Endodermal cell (in vitro differentiated cells): ENCODE measurements around the gene MUC15. TPM values are rescaled to one million over a fixed set of nuclear protein-coding genes. Genes with fewer than 3 reads are reported as not detected.

Experiments
- DNase-seq: peaks from one replicate; pipeline ENCODE4 v3.0.0-alpha.2; 2017
- H3K27ac ChIP-seq: 2 replicates; pipeline ENCODE4 v1.5.1; 2013; ENCODE audit warnings: mild to moderate bottlenecking, low read depth, low read length, moderate library complexity
- H3K27me3 ChIP-seq: 2 replicates; pipeline ENCODE4 v1.6.1; 2013; ENCODE audit warnings: mild to moderate bottlenecking, low read length, moderate library complexity; ENCODE audit not compliant: insufficient read depth, control insufficient read depth, poor library complexity, severe bottlenecking
- H3K36me3 ChIP-seq: 2 replicates; pipeline ENCODE4 v1.7.0; 2013; ENCODE audit warnings: mild to moderate bottlenecking, low read length, moderate library complexity; ENCODE audit not compliant: control insufficient read depth, insufficient read depth
- H3K4me1 ChIP-seq: one replicate; pipeline ENCODE4 v1.7.0; 2013; ENCODE audit warnings: low read length; ENCODE audit not compliant: control insufficient read depth, insufficient read depth
- H3K4me3 ChIP-seq: 2 replicates; pipeline ENCODE4 v1.5.1; 2013; ENCODE audit warnings: mild to moderate bottlenecking, low read length, moderate library complexity
- H3K9ac ChIP-seq: 2 replicates; pipeline ENCODE4 v1.6.1; 2013; ENCODE audit warnings: mild to moderate bottlenecking, low read length, moderate library complexity; ENCODE audit not compliant: poor library complexity, severe bottlenecking; ENCODE audit errors: extremely low read depth
- H3K9me3 ChIP-seq: 2 replicates; pipeline ENCODE4 v1.6.1; 2013; ENCODE audit warnings: mild to moderate bottlenecking, low read length, moderate library complexity; ENCODE audit not compliant: control insufficient read depth
- H3K27ac Mint-ChIP-seq: 2 replicates; pipeline ENCODE4 v1.8.0; 2020; ENCODE audit warnings: mixed read lengths
- H3K27me3 Mint-ChIP-seq: 2 replicates; pipeline ENCODE4 v1.8.0; 2021; ENCODE audit warnings: mild to moderate bottlenecking, mixed read lengths; ENCODE audit not compliant: insufficient read depth
- H3K36me3 Mint-ChIP-seq: 2 replicates; pipeline ENCODE4 v1.8.0; 2020; ENCODE audit warnings: low read depth, mixed read lengths
- H3K4me1 Mint-ChIP-seq: 2 replicates; pipeline ENCODE4 v1.8.0; 2020; ENCODE audit warnings: mixed read lengths
- H3K4me3 Mint-ChIP-seq: 2 replicates; pipeline ENCODE4 v1.8.0; 2020; ENCODE audit warnings: mild to moderate bottlenecking, moderate library complexity, mixed read lengths
- H3K9me3 Mint-ChIP-seq: 2 replicates; pipeline ENCODE4 v1.8.0; 2020; ENCODE audit warnings: mild to moderate bottlenecking, mixed read lengths
- CTCF ChIP-seq: fragments of 200-600 bp; sonication (generic); conservative IDR thresholded peaks from 2 replicates; pipeline ENCODE4 v1.5.0; 2021; ENCODE audit warnings: antibody characterized with exemption, mild to moderate bottlenecking
- WGBS, 2 experiments: methylation state at CpG; one replicate each; pipeline versions ENCODE4 v1.1.5 to v1.1.7; 2013; ENCODE audit warnings: missing lambda C conversion rate in 2 of 2, mixed read lengths in 1 of 2; ENCODE audit not compliant: insufficient coverage in 1 of 2, insufficient read length in 1 of 2; 5-methylcytosine and 5-hydroxymethylcytosine counted together
- total RNA-seq, 2 donors: library from RNA; stranded (reverse); fragmentation: NEBNext Ultra II Directional in 1 of 2; extraction: Animal tissue kit (Norgen Biotek cat#: 25700) in 1 of 2; gene quantifications; 2 replicates in 1 of 2; 3 replicates in 1 of 2; pipeline ENCODE4 v1.2.1, GENCODE V29; 2021

MUC15 gene
- total RNA-seq, 2 donors from 2014 or later = not detected

- no peaks in the 10 kb centered on the region for H3K4me1 ChIP-seq
- no peak overlapping the region for H3K4me3 Mint-ChIP-seq
- no peak overlapping the region for H3K9ac ChIP-seq
- DNase-seq = no peak
- 85% methylated on average over 2 of the region's 2 CpGs; no CpG with 5 or more reads in 1 of the 2 experiments for WGBS, 2 experiments
- H3K9me3 ChIP-seq = no peaks in the 10 kb centered on the region
- peaks cover 45% of the 10 kb centered on the region for H3K27me3 ChIP-seq
- H3K36me3 ChIP-seq = no peaks in the 10 kb centered on the region
- H3K4me3 ChIP-seq = no peak overlapping the region
- peaks cover 21% of the 10 kb centered on the region for H3K27me3 Mint-ChIP-seq
- no peak for TF ChIP-seq CTCF
- no peak overlapping the region for H3K27ac ChIP-seq
- peaks cover 10% of the 10 kb centered on the region for H3K4me1 Mint-ChIP-seq
- no peaks in the 10 kb centered on the region for H3K36me3 Mint-ChIP-seq
- no peak overlapping the region for H3K27ac Mint-ChIP-seq
- H3K9me3 Mint-ChIP-seq = no peaks in the 10 kb centered on the region
Observed at GRCh38 chr11:26512196-26512595, 59.9 kb downstream of the MUC15 start.

GRCh38 chr11:26510756-26511155, 61.3 kb downstream of the MUC15 start:
- 88 to 90% methylated on average over 1 to 2 of the region's 2 CpGs for WGBS, 2 experiments
- H3K9me3 ChIP-seq = no peaks in the 10 kb centered on the region
- no peak overlapping the region for H3K4me3 Mint-ChIP-seq

GRCh38 chr11:26510164-26510563, 61.9 kb downstream of the MUC15 start:
- no peak overlapping the region for H3K4me3 ChIP-seq
- Mint-ChIP-seq H3K27ac (no peak overlapping the region), H3K36me3 (no peaks in the 10 kb centered on the region), H3K27me3 (peaks cover 21% of the 10 kb centered on the region), H3K4me1 (peaks cover 10% of the 10 kb centered on the region), H3K9me3 (no peaks in the 10 kb centered on the region), H3K4me3 (no peak overlapping the region)
- DNase-seq = no peak
- no peaks in the 10 kb centered on the region for H3K9me3 ChIP-seq
- no peaks in the 10 kb centered on the region for H3K36me3 ChIP-seq
- TF ChIP-seq CTCF = no peak
- H3K9ac ChIP-seq = no peak overlapping the region
- no peaks in the 10 kb centered on the region for H3K4me1 ChIP-seq
- no CpG with 5 or more reads among the region's 2 CpGs for WGBS, 2 experiments
- peaks cover 44% of the 10 kb centered on the region for H3K27me3 ChIP-seq
- no peak overlapping the region for H3K27ac ChIP-seq

More at GRCh38 chr11:26510756-26511155, 61.3 kb downstream of the MUC15 start:
- no peak for TF ChIP-seq CTCF
- H3K27ac ChIP-seq = no peak overlapping the region
- H3K36me3 ChIP-seq = no peaks in the 10 kb centered on the region
- H3K27ac Mint-ChIP-seq = no peak overlapping the region
- no peak overlapping the region for H3K9ac ChIP-seq
- H3K27me3 Mint-ChIP-seq = peaks cover 21% of the 10 kb centered on the region
- peaks cover 10% of the 10 kb centered on the region for H3K4me1 Mint-ChIP-seq
- no peak for DNase-seq
- H3K27me3 ChIP-seq = peaks cover 45% of the 10 kb centered on the region
- no peaks in the 10 kb centered on the region for H3K36me3 Mint-ChIP-seq
- H3K9me3 Mint-ChIP-seq = no peaks in the 10 kb centered on the region
- no peaks in the 10 kb centered on the region for H3K4me1 ChIP-seq
- H3K4me3 ChIP-seq = no peak overlapping the region

Other genes with a start within 250 kb of the MUC15 start
- not detected for gene ANO3, start 240.1 kb downstream of the MUC15 start, total RNA-seq
- 1 to 10 TPM; 2.6 to 2.7 TPM for gene SLC5A12, start 149.8 kb upstream of the MUC15 start, total RNA-seq